GM12875 (cell line): ENCODE measurements around the gene ESF1.
"Not testable (repeated sequence)": the region's sequence is repeated elsewhere in the genome, so short reads cannot be mapped to it uniquely, and the experiment has no call there.

Experiments
- H3K4me3 ChIP-seq: one replicate; pipeline ENCODE4 v1.5.1; 2011; ENCODE audit warnings: low read depth, low read length, control low read depth
- CTCF ChIP-seq: IDR thresholded peaks from 2 replicates; pipeline ENCODE4 v1.5.1; 2011; ENCODE audit warnings: low read depth, mild to moderate bottlenecking, control low read depth, inconsistent platforms, low read length, moderate library complexity, borderline replicate concordance; ENCODE audit not compliant: insufficient read depth

The ESF1 gene

GRCh38 chr20:13741879-13742278, 42.8 kb downstream of the ESF1 start:
- TF ChIP-seq CTCF, result no peak
- H3K4me3 ChIP-seq, result no peak overlapping the region

GRCh38 chr20:13739731-13740649, 44.7 kb downstream of the ESF1 start:
- H3K4me3 ChIP-seq, result no peak overlapping the region
- TF ChIP-seq CTCF, result no peak

- not testable (repeated sequence) for H3K4me3 ChIP-seq
Observed at GRCh38 chr20:13738187-13738586, 46.5 kb downstream of the ESF1 start.

- no peak for TF ChIP-seq CTCF
- no peak overlapping the region for H3K4me3 ChIP-seq
Observed at GRCh38 chr20:13736436-13737191, 48.1 kb downstream of the ESF1 start.

GRCh38 chr20:13735826-13736225, 48.9 kb downstream of the ESF1 start:
- TF ChIP-seq CTCF, result no peak
- H3K4me3 ChIP-seq, result no peak overlapping the region

- no peak for TF ChIP-seq CTCF
- no peak overlapping the region for H3K4me3 ChIP-seq
Observed at GRCh38 chr20:13723011-13723410, 61.7 kb downstream of the ESF1 start.

GRCh38 chr20:13718171-13718570, 66.5 kb downstream of the ESF1 start:
- no peak for TF ChIP-seq CTCF

More at GRCh38 chr20:13718171-13718570, 66.5 kb downstream of the ESF1 start:
- no peak overlapping the region for H3K4me3 ChIP-seq
